ENCODE measurements around the gene CMSS1.
A peak's percentile ranks its signal among the peaks of the same experiment; 100 is the strongest.

The CMSS1 gene

GRCh38 chr3:99870712-99871111 is 53.0 kb downstream of the CMSS1 start:
- no peak for DNase-seq (ENCODE audit: low read depth)
- no peak for TF ChIP-seq CTCF (IDR thresholded peaks at IDR 0.05; ENCODE audit: insufficient read depth, low read depth, low read length, missing control alignments)
- no peak overlapping the region for H3K4me3 ChIP-seq (ENCODE audit: low read depth, low read length)

- DNase-seq (ENCODE audit: low read depth), result no peak
- TF ChIP-seq CTCF (IDR thresholded peaks at IDR 0.05; ENCODE audit: insufficient read depth, low read depth, low read length, missing control alignments), result no peak
- H3K4me3 ChIP-seq (ENCODE audit: low read depth, low read length), result no peak overlapping the region
Observed at GRCh38 chr3:99871231-99872045, 53.8 kb downstream of the CMSS1 start.

- DNase-seq (ENCODE audit: low read depth), result peak; percentile 76
- H3K4me3 ChIP-seq (ENCODE audit: low read depth, low read length), result no peak overlapping the region
- TF ChIP-seq CTCF (IDR thresholded peaks at IDR 0.05; ENCODE audit: insufficient read depth, low read depth, low read length, missing control alignments), result no peak
Observed at GRCh38 chr3:99872923-99873254, 55.2 kb downstream of the CMSS1 start.

GRCh38 chr3:99873269-99874102 is 55.8 kb downstream of the CMSS1 start:
- TF ChIP-seq CTCF (IDR thresholded peaks at IDR 0.05; ENCODE audit: insufficient read depth, low read depth, low read length, missing control alignments), result no peak
- no peak overlapping the region for H3K4me3 ChIP-seq (ENCODE audit: low read depth, low read length)
- DNase-seq (ENCODE audit: low read depth), result no peak

GRCh38 chr3:99874237-99875002 is 56.8 kb downstream of the CMSS1 start:
- DNase-seq (ENCODE audit: low read depth), result no peak
- H3K4me3 ChIP-seq (ENCODE audit: low read depth, low read length), result no peak overlapping the region; the same call in 1 of the 2 replicates

GRCh38 chr3:99875581-99875928 is 57.9 kb downstream of the CMSS1 start:
- TF ChIP-seq CTCF (IDR thresholded peaks at IDR 0.05; ENCODE audit: insufficient read depth, low read depth, low read length, missing control alignments), result no peak
- DNase-seq (ENCODE audit: low read depth), result no peak
- peak overlapping the region; percentile 60 for H3K4me3 ChIP-seq (ENCODE audit: low read depth, low read length)

More at GRCh38 chr3:99874237-99875002, 56.8 kb downstream of the CMSS1 start:
- TF ChIP-seq CTCF (IDR thresholded peaks at IDR 0.05; ENCODE audit: insufficient read depth, low read depth, low read length, missing control alignments), result no peak

Data from GM12865 (cell line).